HL-60 (cell line): ENCODE results near the gene SENP3.

Source experiments
- DNase-seq, 2 experiments: peaks; one replicate each; pipeline ENCODE4 v3.0.0-alpha.2; 2010 to 2020; ENCODE audit warnings: low read depth in 1 of 2, low spot score in 1 of 2
- H3K27ac ChIP-seq: fragments of 250-450 bp; sonication (Bioruptor Pico); replicated peaks from 2 replicates; pipeline ENCODE4 v1.5.1; 2020; ENCODE audit warnings: mild to moderate bottlenecking, moderate library complexity
- H3K27me3 ChIP-seq: fragments of 250-450 bp; sonication (Bioruptor Pico); 2 replicates; pipeline ENCODE4 v1.5.1; 2021; ENCODE audit warnings: mild to moderate bottlenecking, moderate library complexity; ENCODE audit not compliant: insufficient read depth, poor library complexity, severe bottlenecking
- H3K4me3 ChIP-seq: replicated peaks from 2 replicates; pipeline ENCODE4 v1.5.1; 2011; ENCODE audit warnings: mild to moderate bottlenecking, control low read depth, low read length; ENCODE audit not compliant: insufficient read depth
- GABPA ChIP-seq: IDR thresholded peaks from 2 replicates; pipeline ENCODE4 v1.6.1; 2012; ENCODE audit warnings: low read depth
- POLR2AphosphoS5 ChIP-seq: IDR thresholded peaks from 2 replicates; pipeline ENCODE4 v1.6.1; 2012; ENCODE audit warnings: low read depth
- SPI1 ChIP-seq: IDR thresholded peaks from 2 replicates; pipeline ENCODE4 v1.6.1; 2012; ENCODE audit warnings: low read depth, mild to moderate bottlenecking, borderline replicate concordance
- TF ChIP-seq, protein P1 (sequence below): IDR thresholded peaks from one replicate; pipeline ENCODE4 v1.5.1; 2011; ENCODE audit warnings: low read length, control low read depth, inconsistent platforms; ENCODE audit not compliant: insufficient read depth
- TF ChIP-seq, protein P2 (sequence below): IDR thresholded peaks from 2 replicates; pipeline ENCODE4 v1.6.1; 2012; ENCODE audit warnings: low read depth; ENCODE audit not compliant: insufficient replicate concordance

Gene SENP3

DNA sequence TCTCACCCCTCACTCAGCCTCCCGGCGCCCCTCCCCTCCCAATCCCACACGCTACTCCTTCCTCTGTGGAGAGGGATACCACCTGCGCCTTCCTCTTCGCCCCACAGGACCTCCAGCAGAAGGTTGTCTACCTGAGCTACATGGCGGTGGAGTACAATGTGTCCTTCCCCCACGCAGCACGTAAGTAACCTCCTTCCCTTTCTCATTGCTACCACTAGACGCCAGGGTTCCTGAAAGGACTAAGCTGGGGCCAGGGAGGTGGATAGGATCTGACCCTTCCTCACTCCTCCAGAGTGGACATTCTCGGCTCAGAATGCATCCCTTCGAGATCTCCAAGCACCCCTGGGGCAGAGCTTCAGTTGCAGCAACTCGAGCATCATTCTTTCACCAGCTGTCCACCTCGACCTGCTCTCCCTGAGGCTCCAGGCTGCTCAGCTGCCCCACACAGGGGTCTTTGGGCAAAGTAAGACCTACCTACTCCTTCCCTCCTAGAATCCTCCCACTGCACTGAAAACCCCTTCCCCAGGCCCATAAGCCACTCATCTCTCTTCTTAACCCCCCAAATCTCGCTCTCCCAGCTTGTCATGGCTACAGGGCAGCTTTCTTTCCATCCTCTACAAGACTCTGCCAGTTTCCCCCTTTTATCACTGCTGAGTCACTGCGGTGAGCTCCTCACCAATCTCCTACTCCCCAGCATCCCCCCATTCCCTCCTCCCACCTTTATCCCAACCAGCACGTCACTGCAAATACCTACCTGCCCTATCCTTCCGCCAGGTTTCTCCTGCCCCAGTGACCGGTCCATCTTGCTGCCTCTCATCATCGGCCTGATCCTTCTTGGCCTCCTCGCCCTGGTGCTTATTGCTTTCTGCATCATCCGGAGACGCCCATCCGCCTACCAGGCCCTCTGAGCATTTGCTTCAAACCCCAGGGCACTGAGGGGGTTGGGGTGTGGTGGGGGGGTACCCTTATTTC lies 19.2 kb downstream of the SENP3 start:
- DNase-seq: peak in 1 of 2 experiments; percentile 28
- no peaks in the 10 kb centered on the region for H3K27me3 ChIP-seq
- TF ChIP-seq GABPA: no peak
- TF ChIP-seq, protein P1, sequence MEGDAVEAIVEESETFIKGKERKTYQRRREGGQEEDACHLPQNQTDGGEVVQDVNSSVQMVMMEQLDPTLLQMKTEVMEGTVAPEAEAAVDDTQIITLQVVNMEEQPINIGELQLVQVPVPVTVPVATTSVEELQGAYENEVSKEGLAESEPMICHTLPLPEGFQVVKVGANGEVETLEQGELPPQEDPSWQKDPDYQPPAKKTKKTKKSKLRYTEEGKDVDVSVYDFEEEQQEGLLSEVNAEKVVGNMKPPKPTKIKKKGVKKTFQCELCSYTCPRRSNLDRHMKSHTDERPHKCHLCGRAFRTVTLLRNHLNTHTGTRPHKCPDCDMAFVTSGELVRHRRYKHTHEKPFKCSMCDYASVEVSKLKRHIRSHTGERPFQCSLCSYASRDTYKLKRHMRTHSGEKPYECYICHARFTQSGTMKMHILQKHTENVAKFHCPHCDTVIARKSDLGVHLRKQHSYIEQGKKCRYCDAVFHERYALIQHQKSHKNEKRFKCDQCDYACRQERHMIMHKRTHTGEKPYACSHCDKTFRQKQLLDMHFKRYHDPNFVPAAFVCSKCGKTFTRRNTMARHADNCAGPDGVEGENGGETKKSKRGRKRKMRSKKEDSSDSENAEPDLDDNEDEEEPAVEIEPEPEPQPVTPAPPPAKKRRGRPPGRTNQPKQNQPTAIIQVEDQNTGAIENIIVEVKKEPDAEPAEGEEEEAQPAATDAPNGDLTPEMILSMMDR: no peak
- TF ChIP-seq, protein P2, sequence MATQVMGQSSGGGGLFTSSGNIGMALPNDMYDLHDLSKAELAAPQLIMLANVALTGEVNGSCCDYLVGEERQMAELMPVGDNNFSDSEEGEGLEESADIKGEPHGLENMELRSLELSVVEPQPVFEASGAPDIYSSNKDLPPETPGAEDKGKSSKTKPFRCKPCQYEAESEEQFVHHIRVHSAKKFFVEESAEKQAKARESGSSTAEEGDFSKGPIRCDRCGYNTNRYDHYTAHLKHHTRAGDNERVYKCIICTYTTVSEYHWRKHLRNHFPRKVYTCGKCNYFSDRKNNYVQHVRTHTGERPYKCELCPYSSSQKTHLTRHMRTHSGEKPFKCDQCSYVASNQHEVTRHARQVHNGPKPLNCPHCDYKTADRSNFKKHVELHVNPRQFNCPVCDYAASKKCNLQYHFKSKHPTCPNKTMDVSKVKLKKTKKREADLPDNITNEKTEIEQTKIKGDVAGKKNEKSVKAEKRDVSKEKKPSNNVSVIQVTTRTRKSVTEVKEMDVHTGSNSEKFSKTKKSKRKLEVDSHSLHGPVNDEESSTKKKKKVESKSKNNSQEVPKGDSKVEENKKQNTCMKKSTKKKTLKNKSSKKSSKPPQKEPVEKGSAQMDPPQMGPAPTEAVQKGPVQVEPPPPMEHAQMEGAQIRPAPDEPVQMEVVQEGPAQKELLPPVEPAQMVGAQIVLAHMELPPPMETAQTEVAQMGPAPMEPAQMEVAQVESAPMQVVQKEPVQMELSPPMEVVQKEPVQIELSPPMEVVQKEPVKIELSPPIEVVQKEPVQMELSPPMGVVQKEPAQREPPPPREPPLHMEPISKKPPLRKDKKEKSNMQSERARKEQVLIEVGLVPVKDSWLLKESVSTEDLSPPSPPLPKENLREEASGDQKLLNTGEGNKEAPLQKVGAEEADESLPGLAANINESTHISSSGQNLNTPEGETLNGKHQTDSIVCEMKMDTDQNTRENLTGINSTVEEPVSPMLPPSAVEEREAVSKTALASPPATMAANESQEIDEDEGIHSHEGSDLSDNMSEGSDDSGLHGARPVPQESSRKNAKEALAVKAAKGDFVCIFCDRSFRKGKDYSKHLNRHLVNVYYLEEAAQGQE: no peak
- no peak for TF ChIP-seq POLR2AphosphoS5
- TF ChIP-seq SPI1: no peak
- peak overlapping the region; percentile 72 for H3K27ac ChIP-seq
- H3K4me3 ChIP-seq: peak overlapping the region; percentile 49

GRCh38 chr17:7582396-7583252 lies 20.9 kb downstream of the SENP3 start:
- Histone ChIP-seq H3K27me3 (no peaks in the 10 kb centered on the region), H3K27ac (peak overlapping the region; percentile 98), H3K4me3 (no peak overlapping the region; the same call in 1 of the 2 replicates)
- no peak for DNase-seq
- TF ChIP-seq, protein P1: no peak
- TF ChIP-seq GABPA: no peak

DNA sequence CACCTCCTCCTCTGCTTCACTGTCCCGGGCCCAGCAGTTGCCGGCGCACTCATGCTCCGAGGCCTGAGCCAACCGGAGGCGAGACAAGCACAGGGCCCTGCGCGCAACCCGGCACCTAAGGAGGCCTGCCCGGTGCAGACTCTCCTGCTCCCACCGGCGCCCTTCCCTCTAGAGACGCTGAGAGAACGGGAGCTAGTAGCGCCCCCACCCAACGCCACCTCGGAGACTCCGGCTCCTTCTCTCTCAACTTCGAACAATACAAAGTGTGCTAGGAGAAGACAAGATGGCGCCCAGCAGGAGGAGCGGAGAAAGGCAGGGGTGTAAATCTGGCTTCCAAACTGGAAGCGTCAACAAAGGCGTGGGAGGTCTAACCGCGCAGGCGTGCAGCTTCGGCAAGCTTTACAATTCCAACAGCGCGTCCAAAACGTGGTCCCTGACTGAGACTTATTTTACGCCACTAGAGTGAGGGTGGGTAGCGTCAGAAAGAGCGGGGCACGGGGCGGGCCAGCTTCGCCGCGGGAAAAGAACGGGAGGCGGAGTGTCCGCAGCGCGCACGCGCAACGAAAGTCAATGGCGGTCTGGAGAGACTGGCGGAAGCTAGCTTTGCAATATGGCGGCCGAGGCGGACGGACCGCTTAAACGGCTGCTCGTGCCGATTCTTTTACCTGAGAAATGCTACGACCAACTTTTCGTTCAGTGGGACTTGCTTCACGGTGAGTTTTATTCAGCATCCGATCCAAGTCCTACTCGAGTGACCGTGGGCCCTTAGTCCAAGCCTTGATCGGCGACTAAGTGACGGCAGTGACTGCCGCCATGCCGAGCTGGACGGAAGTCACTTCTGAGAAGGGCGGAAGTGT lies 21.8 kb downstream of the SENP3 start, which contains the start of gene MPDU1:
MPDU1 (plus strand) TSS at position 600 of the 857 bp plus-strand sequence; CDS start at position 611, 11 bp downstream.
- Histone ChIP-seq H3K4me3 (peak within 1 kb of the TSS; percentile 48), H3K27ac (peak within 1 kb of the TSS; percentile 98), H3K27me3 (no peaks in the 10 kb centered on the region)
- DNase-seq: peak; percentile 84 to 89
- TF ChIP-seq POLR2AphosphoS5 (peak; percentile 73; the same call in 1 of the 2 replicates), GABPA (no peak), SPI1 (peak; percentile 74; the same call in 1 of the 2 replicates)
- TF ChIP-seq, protein P1: no peak
- TF ChIP-seq, protein P2: peak; percentile 80
